WTC11 (cell line): ENCODE data around the gene OLFM2. TPM values are rescaled to one million over a fixed set of nuclear protein-coding genes. Genes with fewer than 3 reads are reported as not detected.

Experiments
- ATAC-seq: fragments of 200-7000 bp; cut with Tn5 transposase; 2 replicates; pipeline ENCODE4 v1.10.0; 2021; ENCODE audit warnings: mild to moderate bottlenecking, moderate library complexity
- CTCF ChIA-PET: fragments of 300-600 bp; sonication (Branson Sonifier 250); formaldehyde crosslinking; loops from one replicate; lab custom pipeline; 2021; ENCODE audit warnings: antibody characterized with exemption; lab: Charles Lee
- POLR2A ChIA-PET: fragments of 350-600 bp; sonication (Branson Sonifier 250); formaldehyde crosslinking; loops from one replicate; lab custom pipeline; 2021; ENCODE audit warnings: antibody characterized with exemption; lab: Charles Lee
- DNase-seq: peaks from one replicate; pipeline ENCODE4 v3.0.0; 2021; ENCODE audit warnings: low spot score
- H3K27ac Mint-ChIP-seq: 2 replicates; pipeline ENCODE4 v1.8.0; 2021; ENCODE audit warnings: mixed read lengths
- H3K27me3 Mint-ChIP-seq: 2 replicates; pipeline ENCODE4 v1.8.0; 2021; ENCODE audit warnings: low read depth, mild to moderate bottlenecking, moderate library complexity, mixed read lengths
- H3K36me3 Mint-ChIP-seq: 2 replicates; pipeline ENCODE4 v1.8.0; 2021; ENCODE audit warnings: mixed read lengths
- H3K4me1 Mint-ChIP-seq: 2 replicates; pipeline ENCODE4 v1.8.0; 2022; ENCODE audit warnings: mixed read lengths
- H3K4me3 Mint-ChIP-seq: 2 replicates; pipeline ENCODE4 v1.8.0; 2021; ENCODE audit warnings: mild to moderate bottlenecking, moderate library complexity, mixed read lengths
- H3K9me3 Mint-ChIP-seq: 2 replicates; pipeline ENCODE4 v1.8.0; 2021; ENCODE audit warnings: mixed read lengths
- CREM ChIP-seq: sonication (generic); formaldehyde crosslinking; IDR thresholded peaks from 2 replicates; pipeline ENCODE4 v1.8.1; 2022; ENCODE audit warnings: mild to moderate bottlenecking, missing genetic modification reagents, moderate library complexity
- ELF4 ChIP-seq: sonication (generic); formaldehyde crosslinking; IDR thresholded peaks from 2 replicates; pipeline ENCODE4 v1.8.1; 2022; ENCODE audit warnings: low read depth, mild to moderate bottlenecking, moderate library complexity, missing genetic modification reagents
- ESRRA ChIP-seq: sonication (generic); formaldehyde crosslinking; IDR thresholded peaks from 2 replicates; pipeline ENCODE4 v1.8.1; 2022; ENCODE audit warnings: mild to moderate bottlenecking, missing genetic modification reagents, borderline replicate concordance
- FOXJ3 ChIP-seq: sonication (generic); formaldehyde crosslinking; IDR thresholded peaks from 2 replicates; pipeline ENCODE4 v1.9.0; 2021; ENCODE audit warnings: missing genetic modification reagents, mild to moderate bottlenecking, borderline replicate concordance
- FOXK1 ChIP-seq: sonication (generic); formaldehyde crosslinking; IDR thresholded peaks from 2 replicates; pipeline ENCODE4 v1.8.0; 2022; ENCODE audit warnings: mild to moderate bottlenecking, moderate library complexity, missing genetic modification reagents
- GTF2I ChIP-seq: fragments of 250-450 bp; sonication (Bioruptor Pico); conservative IDR thresholded peaks from 2 replicates; pipeline ENCODE4 v1.4.0; 2021; ENCODE audit warnings: mild to moderate bottlenecking
- IRF2 ChIP-seq: sonication (generic); formaldehyde crosslinking; IDR thresholded peaks from 2 replicates; pipeline ENCODE4 v1.8.0; 2022; ENCODE audit warnings: low read depth, missing genetic modification reagents, borderline replicate concordance
- MXD4 ChIP-seq: fragments of 250-450 bp; sonication (Bioruptor Pico); IDR thresholded peaks from 2 replicates; pipeline ENCODE4 v1.8.0; 2021; ENCODE audit warnings: mild to moderate bottlenecking, moderate library complexity, borderline replicate concordance
- NFATC4 ChIP-seq: fragments of 250-450 bp; sonication (Bioruptor Pico); IDR thresholded peaks from 2 replicates; pipeline ENCODE4 v1.9.0; 2021; ENCODE audit warnings: mild to moderate bottlenecking
- NR1H2 ChIP-seq: sonication (generic); formaldehyde crosslinking; IDR thresholded peaks from 2 replicates; pipeline ENCODE4 v1.9.0; 2021; ENCODE audit warnings: mild to moderate bottlenecking, moderate library complexity, missing genetic modification reagents
- NR2C2 ChIP-seq: sonication (generic); formaldehyde crosslinking; IDR thresholded peaks from 2 replicates; pipeline ENCODE4 v1.8.0; 2022; ENCODE audit warnings: mild to moderate bottlenecking, missing genetic modification reagents
- OVOL2 ChIP-seq: fragments of 250-450 bp; sonication (Bioruptor Pico); IDR thresholded peaks from 2 replicates; pipeline ENCODE4 v1.9.0; 2021; ENCODE audit warnings: mild to moderate bottlenecking, borderline replicate concordance
- RELA ChIP-seq: sonication (generic); formaldehyde crosslinking; IDR thresholded peaks from 2 replicates; pipeline ENCODE4 v1.8.1; 2022; ENCODE audit warnings: missing genetic modification reagents, mild to moderate bottlenecking, borderline replicate concordance
- TEAD1 ChIP-seq: sonication (generic); formaldehyde crosslinking; IDR thresholded peaks from 2 replicates; pipeline ENCODE4 v1.8.0; 2022; ENCODE audit warnings: mild to moderate bottlenecking, missing genetic modification reagents
- ZNF138 ChIP-seq: sonication (generic); formaldehyde crosslinking; conservative IDR thresholded peaks from 2 replicates; pipeline ENCODE4 v1.8.1; 2022; ENCODE audit warnings: mild to moderate bottlenecking, moderate library complexity, missing genetic modification reagents
- ZNF232 ChIP-seq: sonication (generic); formaldehyde crosslinking; IDR thresholded peaks from 2 replicates; pipeline ENCODE4 v1.8.0; 2022; ENCODE audit warnings: mild to moderate bottlenecking, missing genetic modification reagents
- ZNF317 ChIP-seq: sonication (generic); formaldehyde crosslinking; IDR thresholded peaks from 2 replicates; pipeline ENCODE4 v1.8.1; 2023; ENCODE audit warnings: low read depth, mild to moderate bottlenecking, moderate library complexity, missing genetic modification reagents, borderline replicate concordance
- ZNF671 ChIP-seq: fragments of 250-450 bp; sonication (Bioruptor Pico); IDR thresholded peaks from 2 replicates; pipeline ENCODE4 v1.8.0; 2021; ENCODE audit warnings: mild to moderate bottlenecking
- total RNA-seq: library from RNA; stranded (reverse); gene quantifications from 3 replicates; pipeline ENCODE4 v1.2.3, GENCODE V29; 2021
- TF ChIP-seq, protein P1 (sequence below): sonication (generic); formaldehyde crosslinking; conservative IDR thresholded peaks from 2 replicates; pipeline ENCODE4 v1.8.1; 2022; ENCODE audit warnings: mild to moderate bottlenecking, missing genetic modification reagents
- TF ChIP-seq, protein P2 (sequence below): sonication (generic); formaldehyde crosslinking; IDR thresholded peaks from 2 replicates; pipeline ENCODE4 v1.8.0; 2023; ENCODE audit warnings: missing genetic modification reagents
- TF ChIP-seq, protein P3 (sequence below): sonication (generic); formaldehyde crosslinking; IDR thresholded peaks from 2 replicates; pipeline ENCODE4 v1.8.1; 2022; ENCODE audit warnings: mild to moderate bottlenecking, missing genetic modification reagents, moderate library complexity, borderline replicate concordance
- TF ChIP-seq, protein P4 (sequence below): fragments of 250-450 bp; sonication (Bioruptor Pico); IDR thresholded peaks from 2 replicates; pipeline ENCODE4 v2.1.2; 2022; ENCODE audit warnings: mild to moderate bottlenecking, moderate library complexity
- TF ChIP-seq, protein P5 (sequence below): fragments of 250-450 bp; sonication (Bioruptor Pico); IDR thresholded peaks from 2 replicates; pipeline ENCODE4 v1.8.0; 2021; ENCODE audit warnings: mild to moderate bottlenecking
- TF ChIP-seq, protein P6 (sequence below): sonication (generic); formaldehyde crosslinking; IDR thresholded peaks from 2 replicates; pipeline ENCODE4 v1.8.1; 2023; ENCODE audit warnings: mild to moderate bottlenecking, moderate library complexity, missing genetic modification reagents

OLFM2 gene
- total RNA-seq, 1 experiment from 2014 or later, result 66.0 TPM

DNA sequence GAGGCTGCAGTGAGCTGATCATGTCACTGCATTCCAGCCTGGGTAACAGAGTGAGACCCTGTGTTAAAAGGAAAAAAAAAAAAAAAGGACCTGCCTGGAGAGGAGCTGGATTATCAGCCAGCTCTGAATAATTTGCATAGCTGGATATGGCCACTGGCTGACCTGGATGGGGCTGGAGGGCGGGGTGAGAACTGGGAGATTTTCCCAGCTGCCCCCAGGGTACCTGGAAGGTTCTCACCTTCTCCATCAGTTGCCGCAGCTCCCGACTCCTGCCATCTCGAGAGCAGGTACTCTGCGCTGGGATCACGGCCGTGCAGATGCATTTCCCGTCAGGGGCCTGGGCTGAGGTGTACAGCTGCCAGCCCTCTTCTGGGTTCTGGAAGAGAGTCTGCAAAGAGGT, 75.9 kb downstream of the OLFM2 start:
- TF ChIP-seq, protein P1, sequence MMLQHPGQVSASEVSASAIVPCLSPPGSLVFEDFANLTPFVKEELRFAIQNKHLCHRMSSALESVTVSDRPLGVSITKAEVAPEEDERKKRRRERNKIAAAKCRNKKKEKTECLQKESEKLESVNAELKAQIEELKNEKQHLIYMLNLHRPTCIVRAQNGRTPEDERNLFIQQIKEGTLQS (CRISPR knock-in tag), result no peak
- TF ChIP-seq RELA (CRISPR knock-in tag), result no peak
- TF ChIP-seq ZNF317 (CRISPR knock-in tag), result no peak
- no peak for TF ChIP-seq ESRRA (CRISPR knock-in tag)
- no peak for TF ChIP-seq NFATC4
- no peak for TF ChIP-seq ELF4 (CRISPR knock-in tag)
- no peak for TF ChIP-seq TEAD1 (CRISPR knock-in tag)
- TF ChIP-seq, protein P2, sequence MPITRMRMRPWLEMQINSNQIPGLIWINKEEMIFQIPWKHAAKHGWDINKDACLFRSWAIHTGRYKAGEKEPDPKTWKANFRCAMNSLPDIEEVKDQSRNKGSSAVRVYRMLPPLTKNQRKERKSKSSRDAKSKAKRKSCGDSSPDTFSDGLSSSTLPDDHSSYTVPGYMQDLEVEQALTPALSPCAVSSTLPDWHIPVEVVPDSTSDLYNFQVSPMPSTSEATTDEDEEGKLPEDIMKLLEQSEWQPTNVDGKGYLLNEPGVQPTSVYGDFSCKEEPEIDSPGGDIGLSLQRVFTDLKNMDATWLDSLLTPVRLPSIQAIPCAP (CRISPR knock-in tag), result no peak
- no peak for TF ChIP-seq ZNF671 (CRISPR knock-in tag)
- TF ChIP-seq ZNF232 (CRISPR knock-in tag), result no peak
- no peak for TF ChIP-seq NR2C2 (CRISPR knock-in tag)
- no peak for TF ChIP-seq GTF2I (CRISPR knock-in tag)
- TF ChIP-seq CREM (CRISPR knock-in tag), result no peak
- TF ChIP-seq IRF2 (CRISPR knock-in tag), result no peak
- no peak for TF ChIP-seq FOXJ3
- TF ChIP-seq NR1H2 (CRISPR knock-in tag), result no peak
- no peak overlapping the region for H3K4me3 Mint-ChIP-seq
- H3K27ac Mint-ChIP-seq, result no peak overlapping the region
- ChIA-PET POLR2A (interaction anchor here (0.5 kb wide), 1 partner anchor 643 kb away, joined by 3 read pairs; the partner anchor contains the start of gene KEAP1), CTCF (interaction anchor here (0.7 to 1.6 kb wide), 2 partner anchors 10 to 167 kb away, joined by 3 read pairs; no protein-coding TSS in a partner anchor)
- no peaks in the 10 kb centered on the region for H3K9me3 Mint-ChIP-seq
- no peaks in the 10 kb centered on the region for H3K27me3 Mint-ChIP-seq
- H3K4me1 Mint-ChIP-seq, result peaks cover 12% of the 10 kb centered on the region
- H3K36me3 Mint-ChIP-seq, result peaks cover 29% of the 10 kb centered on the region
- DNase-seq (no peak), ATAC-seq (no peak)

DNA sequence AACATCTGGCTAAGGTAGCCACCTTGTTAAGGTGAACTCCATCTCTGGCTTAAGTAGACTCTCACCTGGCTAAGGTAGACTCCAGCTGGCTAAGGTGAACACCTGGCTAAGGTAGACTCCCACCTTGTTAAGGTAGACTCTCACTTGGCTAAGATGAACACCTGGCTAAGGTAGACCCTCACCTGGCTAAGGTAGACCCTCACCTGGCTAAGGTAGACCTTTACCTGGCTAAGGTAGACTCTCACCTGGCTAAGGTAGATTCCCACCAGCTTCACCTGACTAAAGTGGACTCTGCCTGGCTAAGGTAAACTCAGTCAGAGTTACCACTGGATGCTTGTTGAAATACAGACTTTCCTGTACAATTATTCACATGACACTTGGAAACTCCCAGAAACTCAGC, 77.5 kb downstream of the OLFM2 start:
- ChIA-PET CTCF (no interaction called here), POLR2A (no interaction called here)
- Mint-ChIP-seq H3K27ac (no peak overlapping the region), H3K36me3 (peaks cover 35% of the 10 kb centered on the region), H3K27me3 (no peaks in the 10 kb centered on the region), H3K4me1 (peaks cover 8% of the 10 kb centered on the region), H3K9me3 (no peaks in the 10 kb centered on the region), H3K4me3 (no peak overlapping the region)
- DNase-seq (no peak), ATAC-seq (no peak)
- TF ChIP-seq FOXK1 (CRISPR knock-in tag), result no peak

DNA sequence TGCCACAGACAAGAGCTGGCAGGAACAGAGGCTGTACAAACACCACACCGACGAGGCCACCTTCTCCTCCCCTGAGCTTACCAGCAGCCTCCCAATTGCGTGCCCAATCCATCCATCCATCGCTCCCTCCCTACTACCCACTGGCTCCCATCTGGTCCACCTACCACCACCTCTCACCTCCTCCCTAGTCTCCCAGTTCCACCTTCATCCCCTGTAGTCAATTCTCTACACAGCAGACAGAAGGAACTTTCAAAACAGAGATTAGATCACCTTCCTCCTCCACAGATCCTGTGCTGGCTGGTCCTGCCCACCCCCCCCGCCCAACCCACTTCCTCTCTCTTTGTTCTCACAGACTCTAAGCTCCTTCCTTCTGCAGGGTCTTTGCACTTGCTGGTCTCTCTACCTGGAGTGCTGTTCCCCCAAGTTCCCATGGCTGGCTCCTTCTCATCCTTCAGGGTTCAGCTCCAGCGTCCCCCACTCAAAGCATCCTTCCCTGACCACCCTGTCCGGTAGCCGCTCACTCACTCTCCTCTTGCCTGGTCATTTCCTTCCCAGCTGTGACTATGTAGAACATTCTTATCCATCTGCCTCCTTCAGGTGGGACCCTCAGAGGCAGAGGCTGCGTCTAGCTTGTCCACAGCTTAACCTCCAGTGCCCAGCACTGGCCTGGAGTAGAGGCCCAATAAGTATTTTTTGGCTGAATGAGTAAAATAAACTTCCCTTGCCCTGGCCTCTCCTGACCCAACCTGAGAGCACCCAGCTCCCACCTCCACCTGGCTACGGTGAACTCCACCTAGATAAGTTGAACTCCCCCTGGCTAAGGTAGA, 78.2 kb downstream of the OLFM2 start:
- ChIA-PET POLR2A (no interaction called here), CTCF (interaction anchor here (0.6 kb wide), 1 partner anchor 15 kb away, joined by 3 read pairs; no protein-coding TSS in a partner anchor)
- ATAC-seq (no peak), DNase-seq (no peak)
- Mint-ChIP-seq H3K36me3 (peaks cover 36% of the 10 kb centered on the region), H3K4me3 (no peak overlapping the region), H3K27ac (no peak overlapping the region), H3K9me3 (no peaks in the 10 kb centered on the region), H3K27me3 (no peaks in the 10 kb centered on the region), H3K4me1 (peaks cover 6% of the 10 kb centered on the region)
- TF ChIP-seq, protein P3, sequence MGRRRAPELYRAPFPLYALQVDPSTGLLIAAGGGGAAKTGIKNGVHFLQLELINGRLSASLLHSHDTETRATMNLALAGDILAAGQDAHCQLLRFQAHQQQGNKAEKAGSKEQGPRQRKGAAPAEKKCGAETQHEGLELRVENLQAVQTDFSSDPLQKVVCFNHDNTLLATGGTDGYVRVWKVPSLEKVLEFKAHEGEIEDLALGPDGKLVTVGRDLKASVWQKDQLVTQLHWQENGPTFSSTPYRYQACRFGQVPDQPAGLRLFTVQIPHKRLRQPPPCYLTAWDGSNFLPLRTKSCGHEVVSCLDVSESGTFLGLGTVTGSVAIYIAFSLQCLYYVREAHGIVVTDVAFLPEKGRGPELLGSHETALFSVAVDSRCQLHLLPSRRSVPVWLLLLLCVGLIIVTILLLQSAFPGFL (CRISPR knock-in tag), result no peak
- TF ChIP-seq, protein P4, sequence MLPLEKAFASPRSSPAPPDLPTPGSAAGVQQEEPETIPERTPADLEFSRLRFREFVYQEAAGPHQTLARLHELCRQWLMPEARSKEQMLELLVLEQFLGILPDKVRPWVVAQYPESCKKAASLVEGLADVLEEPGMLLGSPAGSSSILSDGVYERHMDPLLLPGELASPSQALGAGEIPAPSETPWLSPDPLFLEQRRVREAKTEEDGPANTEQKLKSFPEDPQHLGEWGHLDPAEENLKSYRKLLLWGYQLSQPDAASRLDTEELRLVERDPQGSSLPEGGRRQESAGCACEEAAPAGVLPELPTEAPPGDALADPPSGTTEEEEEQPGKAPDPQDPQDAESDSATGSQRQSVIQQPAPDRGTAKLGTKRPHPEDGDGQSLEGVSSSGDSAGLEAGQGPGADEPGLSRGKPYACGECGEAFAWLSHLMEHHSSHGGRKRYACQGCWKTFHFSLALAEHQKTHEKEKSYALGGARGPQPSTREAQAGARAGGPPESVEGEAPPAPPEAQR (CRISPR knock-in tag), result no peak
- TF ChIP-seq GTF2I (CRISPR knock-in tag) (no peak), MXD4 (no peak), ZNF138 (CRISPR knock-in tag) (no peak), OVOL2 (CRISPR knock-in tag) (no peak)
- TF ChIP-seq, protein P5, sequence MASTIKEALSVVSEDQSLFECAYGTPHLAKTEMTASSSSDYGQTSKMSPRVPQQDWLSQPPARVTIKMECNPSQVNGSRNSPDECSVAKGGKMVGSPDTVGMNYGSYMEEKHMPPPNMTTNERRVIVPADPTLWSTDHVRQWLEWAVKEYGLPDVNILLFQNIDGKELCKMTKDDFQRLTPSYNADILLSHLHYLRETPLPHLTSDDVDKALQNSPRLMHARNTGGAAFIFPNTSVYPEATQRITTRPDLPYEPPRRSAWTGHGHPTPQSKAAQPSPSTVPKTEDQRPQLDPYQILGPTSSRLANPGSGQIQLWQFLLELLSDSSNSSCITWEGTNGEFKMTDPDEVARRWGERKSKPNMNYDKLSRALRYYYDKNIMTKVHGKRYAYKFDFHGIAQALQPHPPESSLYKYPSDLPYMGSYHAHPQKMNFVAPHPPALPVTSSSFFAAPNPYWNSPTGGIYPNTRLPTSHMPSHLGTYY (CRISPR knock-in tag), result no peak
- TF ChIP-seq, protein P6, sequence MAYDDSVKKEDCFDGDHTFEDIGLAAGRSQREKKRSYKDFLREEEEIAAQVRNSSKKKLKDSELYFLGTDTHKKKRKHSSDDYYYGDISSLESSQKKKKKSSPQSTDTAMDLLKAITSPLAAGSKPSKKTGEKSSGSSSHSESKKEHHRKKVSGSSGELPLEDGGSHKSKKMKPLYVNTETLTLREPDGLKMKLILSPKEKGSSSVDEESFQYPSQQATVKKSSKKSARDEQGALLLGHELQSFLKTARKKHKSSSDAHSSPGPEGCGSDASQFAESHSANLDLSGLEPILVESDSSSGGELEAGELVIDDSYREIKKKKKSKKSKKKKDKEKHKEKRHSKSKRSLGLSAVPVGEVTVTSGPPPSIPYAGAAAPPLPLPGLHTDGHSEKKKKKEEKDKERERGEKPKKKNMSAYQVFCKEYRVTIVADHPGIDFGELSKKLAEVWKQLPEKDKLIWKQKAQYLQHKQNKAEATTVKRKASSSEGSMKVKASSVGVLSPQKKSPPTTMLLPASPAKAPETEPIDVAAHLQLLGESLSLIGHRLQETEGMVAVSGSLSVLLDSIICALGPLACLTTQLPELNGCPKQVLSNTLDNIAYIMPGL (CRISPR knock-in tag), result no peak
